Right ventricle myocardium inferior (tissue), 1 donor: ENCODE results near the gene FBXW9. TPM values are rescaled to one million over a fixed set of nuclear protein-coding genes. Genes with fewer than 3 reads are reported as not detected.
"Not testable (repeated sequence)": the region's sequence is repeated elsewhere in the genome, so short reads cannot be mapped to it uniquely, and the experiment has no call there.

Experiments used
- ATAC-seq: fragments of 200-7000 bp; cut with Tn5 transposase; one replicate; pipeline ENCODE4 v1.9.1; 2020; ENCODE audit warnings: mild to moderate bottlenecking, moderate library complexity
- DNase-seq: peaks from one replicate; pipeline ENCODE4 v3.0.0; 2021; ENCODE audit errors: missing footprints
- intact Hi-C: fragments of 100-400 bp; cut with DNase I; formaldehyde crosslinking; loops from one replicate; pipeline ENCODE4 v1.11.0; 2022
- long read RNA-seq: library from polyadenylated mRNA; unstranded; transcript quantifications from one replicate; pipeline ENCODE4 v2.0.0, GENCODE V29; 2021
- total RNA-seq: library from RNA; stranded (reverse); fragmentation: NEBNext Ultra II Directional; extraction: Animal tissue kit (Norgen Biotek cat#: 25700); gene quantifications from one replicate; pipeline ENCODE4 v1.2.1, GENCODE V29; 2021
- donor health status: DM: no; HTN: yes; CAD: no; lungs with severe emphysema.

The FBXW9 gene
- 1.7 TPM for total RNA-seq
- long read RNA-seq, transcript FBXW9-201 (10 exons, 1,738 nt): major isoform, 5 of 7 reads
- long read RNA-seq, partial matches to known transcripts: 0 of 7 reads
- long read RNA-seq, other reads (novel, unspliced or antisense): 2 of 7 reads

DNA sequence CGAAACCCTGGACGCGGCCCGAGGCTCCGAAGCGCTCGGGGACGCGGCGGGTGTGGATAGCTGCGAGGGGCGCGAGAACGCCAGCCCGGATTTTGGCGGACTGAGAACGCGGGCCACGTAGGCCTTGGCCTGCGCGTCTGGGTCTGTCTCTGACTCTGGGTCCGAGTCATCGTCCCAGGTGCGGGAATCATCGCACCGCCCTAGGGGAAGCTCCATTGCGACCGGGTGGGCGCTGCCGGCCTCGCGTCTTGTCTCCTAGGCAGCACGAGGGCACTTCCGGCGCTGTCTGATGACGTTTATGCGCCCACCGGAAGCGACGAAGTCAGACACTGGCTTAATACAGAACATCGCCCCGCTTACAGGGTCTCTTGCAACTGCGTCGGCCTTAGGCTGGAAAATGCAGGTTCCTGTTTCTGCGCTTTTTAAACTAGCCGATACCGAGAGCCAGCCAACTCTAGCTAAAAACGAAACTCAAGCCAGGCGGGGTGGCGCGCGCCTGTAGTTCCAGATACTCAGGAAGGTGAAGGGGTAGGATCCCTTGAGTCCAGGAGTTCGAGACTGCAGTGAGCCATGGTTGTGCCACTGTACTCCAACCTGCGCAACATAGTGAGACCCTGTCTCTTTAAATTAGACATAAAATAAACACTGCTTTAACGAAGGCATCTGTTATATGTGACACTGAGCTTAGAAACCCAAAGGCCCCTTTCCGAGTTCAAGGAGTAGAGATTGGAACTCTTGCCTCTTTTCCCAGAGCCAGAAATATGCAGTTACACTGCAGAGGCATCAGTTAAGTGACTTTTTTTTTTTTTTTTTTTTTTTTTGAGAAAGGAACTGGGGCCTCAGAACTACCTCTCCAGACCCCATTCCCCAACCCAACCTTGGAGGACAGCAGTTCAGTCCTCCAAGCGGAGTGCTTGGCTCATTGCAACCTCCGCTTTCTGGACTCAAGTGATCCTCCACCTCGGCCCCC lies at the start of gene FBXW9:
TSS of gene FBXW9 (minus strand) at position 266 of the 970 bp plus-strand sequence. CDS start at position 216, 50 bp downstream.
- peak; percentile 98 for DNase-seq

DNA sequence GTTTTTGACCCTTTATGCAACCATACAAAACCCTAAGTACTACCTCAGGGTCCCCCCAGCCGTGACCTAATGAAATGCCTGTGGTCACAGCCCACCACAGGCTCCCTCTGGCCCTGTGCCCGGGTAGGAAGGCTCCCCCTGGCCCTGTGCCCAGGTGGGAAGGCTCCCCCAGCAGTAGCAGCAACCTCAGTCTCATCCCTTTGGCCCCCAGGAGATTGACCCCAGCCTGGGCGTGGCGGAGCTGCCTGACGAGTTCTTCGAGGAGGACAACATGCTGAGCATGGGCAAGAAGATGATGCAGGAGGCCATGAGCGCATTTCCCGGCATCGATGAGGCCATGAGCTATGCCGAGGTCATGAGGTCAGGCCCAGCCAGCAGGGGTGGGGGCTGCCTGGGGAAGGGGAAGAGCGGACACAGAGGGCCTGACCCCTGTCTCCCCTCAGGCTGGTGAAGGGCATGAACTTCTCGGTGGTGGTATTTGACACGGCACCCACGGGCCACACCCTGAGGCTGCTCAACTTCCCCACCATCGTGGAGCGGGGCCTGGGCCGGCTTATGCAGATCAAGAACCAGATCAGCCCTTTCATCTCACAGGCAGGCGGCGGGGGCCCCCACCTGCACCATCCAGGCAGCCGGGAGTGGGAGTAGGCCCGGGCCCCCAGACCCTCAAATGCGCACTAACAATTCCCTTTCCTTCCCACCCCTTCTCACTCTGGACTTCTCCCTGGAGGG lies 48.9 kb upstream of the FBXW9 start:
- ATAC-seq: no peak
- DNase-seq: no peak
- intact Hi-C loops: no loop called here

More for the DNA sequence above, at the start of gene FBXW9:
- ATAC-seq: peak; percentile 94
- intact Hi-C loops: no loop called here

GRCh38 chr19:12737835-12738351 lies 41.5 kb upstream of the FBXW9 start:
- intact Hi-C loops: loop anchor here (2.0 kb wide), 1 partner anchor 53 kb away; the partner anchor contains the start of gene JUNB
- ATAC-seq: no peak
- DNase-seq: no peak

GRCh38 chr19:12736995-12737834 lies 40.8 kb upstream of the FBXW9 start, which contains the start of gene GET3:
Gene GET3, plus strand, starts transcription at chr19:12737497. Its CDS starts 9 bp downstream, at chr19:12737506.
- peak; percentile 91 for DNase-seq
- intact Hi-C loops: loop anchor here (2.0 kb wide), 1 partner anchor 54 kb away; the partner anchor contains the start of gene JUNB
- ATAC-seq: peak; percentile 94

GRCh38 chr19:12733369-12734214 lies 37.2 kb upstream of the FBXW9 start:
- intact Hi-C loops: loop anchor here (1.0 kb wide), 1 partner anchor 9 kb away; no protein-coding TSS in a partner anchor

DNA sequence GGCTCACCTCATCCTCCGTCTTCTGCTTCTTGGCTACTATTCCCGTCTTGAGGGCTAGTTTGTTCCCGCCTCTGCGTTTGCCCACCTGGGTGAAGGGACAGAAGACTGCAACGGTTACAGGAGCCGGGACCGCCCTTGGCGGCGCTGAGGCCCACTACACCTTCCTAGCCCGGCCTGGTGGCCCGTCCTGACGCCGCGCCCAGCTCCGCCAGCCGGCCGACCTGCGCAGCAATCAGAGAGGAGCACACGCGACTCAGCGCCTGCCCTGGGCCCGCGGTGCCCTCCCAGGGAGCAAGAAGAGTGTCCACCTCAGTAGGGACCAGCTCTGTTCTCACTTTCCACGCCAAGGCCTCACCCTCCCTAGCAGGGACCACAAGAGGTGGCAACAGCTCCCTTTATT lies 34.9 kb upstream of the FBXW9 start:
- intact Hi-C loops: no loop called here
- ATAC-seq (no peak), DNase-seq (no peak)

More at GRCh38 chr19:12733369-12734214, 37.2 kb upstream of the FBXW9 start:
- DNase-seq (no peak), ATAC-seq (no peak)

- intact Hi-C loops: no loop called here
- no peak for DNase-seq
- ATAC-seq: no peak
Measured at GRCh38 chr19:12730064-12730463, 33.6 kb upstream of the FBXW9 start.

GRCh38 chr19:12727745-12728433 lies 31.5 kb upstream of the FBXW9 start:
- no peak for ATAC-seq
- no peak for DNase-seq
- intact Hi-C loops: no loop called here

- intact Hi-C loops: no loop called here
- DNase-seq (no peak), ATAC-seq (no peak)
Measured at GRCh38 chr19:12726988-12727316, 30.5 kb upstream of the FBXW9 start.

GRCh38 chr19:12725612-12726011 lies 29.2 kb upstream of the FBXW9 start:
- DNase-seq, ATAC-seq, intact Hi-C loops: not testable (repeated sequence)

DNA sequence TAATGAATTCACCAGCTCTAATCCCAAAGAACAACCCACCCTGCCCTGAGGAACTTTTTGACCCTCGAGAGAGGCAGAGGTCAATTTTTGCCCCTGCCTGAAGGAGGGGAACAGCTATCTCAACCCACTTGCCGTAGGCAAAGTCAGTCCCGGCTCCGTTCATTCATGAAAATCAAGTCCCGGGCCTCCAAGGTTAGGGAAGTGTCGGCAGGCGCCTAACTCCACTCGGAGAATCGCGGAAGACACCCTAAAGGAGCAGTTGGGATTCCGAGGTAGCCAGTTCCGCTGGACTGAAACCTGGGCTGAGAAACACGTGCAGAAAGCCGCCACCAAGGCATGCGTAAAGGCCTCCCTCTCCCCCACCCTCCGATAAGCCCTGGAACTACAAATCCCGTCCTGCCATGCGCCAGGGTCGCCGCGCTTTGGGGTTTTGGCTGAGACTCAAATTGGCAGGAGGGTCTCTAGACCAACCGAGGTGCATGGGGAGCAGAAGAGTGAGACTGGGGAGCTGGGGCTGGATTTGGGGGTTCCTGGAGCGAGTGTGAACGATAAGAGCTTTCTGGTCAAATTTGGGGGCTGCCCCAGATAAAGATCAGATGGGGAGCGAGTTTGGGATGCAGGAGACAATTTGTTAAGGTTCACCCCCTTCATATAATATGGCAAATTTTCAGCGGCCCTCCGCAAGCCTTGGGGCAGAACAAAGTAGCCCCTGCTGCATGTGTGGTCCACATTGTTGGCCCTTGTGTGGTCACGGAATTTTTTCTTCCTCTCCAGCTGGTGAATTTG lies 27.4 kb upstream of the FBXW9 start, which contains the start of gene TNPO2:
TSS of gene TNPO2 (minus strand) at position 292 of the 786 bp plus-strand sequence. CDS start 2,955 bp downstream, outside the sequence.
- peak; percentile 45 for ATAC-seq
- intact Hi-C loops: loop anchor here (1.0 to 5.0 kb wide), 2 partner anchors 10 to 42 kb away; partner anchors contain the start of genes DHPS and TRIR
- no peak for DNase-seq

DNA sequence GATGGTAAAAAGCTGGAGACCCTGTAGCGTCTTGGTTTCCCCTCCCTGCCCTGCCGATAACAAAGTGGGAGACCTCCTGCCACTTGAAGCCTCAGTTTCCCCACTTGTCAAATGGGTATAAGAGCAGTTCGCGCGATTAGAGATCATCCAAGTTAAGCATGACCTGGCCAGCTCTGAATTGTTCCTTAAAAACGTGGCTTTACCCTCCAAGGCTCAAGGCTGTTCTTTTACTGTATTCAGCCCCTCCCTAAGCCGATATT lies 26.9 kb upstream of the FBXW9 start:
- intact Hi-C loops: loop anchor here (5.0 kb wide), 1 partner anchor 41 kb away; the partner anchor contains the start of gene DHPS
- ATAC-seq (no peak), DNase-seq (no peak)

GRCh38 chr19:12722566-12723380 lies 26.3 kb upstream of the FBXW9 start:
- intact Hi-C loops: loop anchor here (5.0 kb wide), 1 partner anchor 40 kb away; the partner anchor contains the start of gene DHPS
- DNase-seq (peak; percentile 98), ATAC-seq (peak; percentile 92)

DNA sequence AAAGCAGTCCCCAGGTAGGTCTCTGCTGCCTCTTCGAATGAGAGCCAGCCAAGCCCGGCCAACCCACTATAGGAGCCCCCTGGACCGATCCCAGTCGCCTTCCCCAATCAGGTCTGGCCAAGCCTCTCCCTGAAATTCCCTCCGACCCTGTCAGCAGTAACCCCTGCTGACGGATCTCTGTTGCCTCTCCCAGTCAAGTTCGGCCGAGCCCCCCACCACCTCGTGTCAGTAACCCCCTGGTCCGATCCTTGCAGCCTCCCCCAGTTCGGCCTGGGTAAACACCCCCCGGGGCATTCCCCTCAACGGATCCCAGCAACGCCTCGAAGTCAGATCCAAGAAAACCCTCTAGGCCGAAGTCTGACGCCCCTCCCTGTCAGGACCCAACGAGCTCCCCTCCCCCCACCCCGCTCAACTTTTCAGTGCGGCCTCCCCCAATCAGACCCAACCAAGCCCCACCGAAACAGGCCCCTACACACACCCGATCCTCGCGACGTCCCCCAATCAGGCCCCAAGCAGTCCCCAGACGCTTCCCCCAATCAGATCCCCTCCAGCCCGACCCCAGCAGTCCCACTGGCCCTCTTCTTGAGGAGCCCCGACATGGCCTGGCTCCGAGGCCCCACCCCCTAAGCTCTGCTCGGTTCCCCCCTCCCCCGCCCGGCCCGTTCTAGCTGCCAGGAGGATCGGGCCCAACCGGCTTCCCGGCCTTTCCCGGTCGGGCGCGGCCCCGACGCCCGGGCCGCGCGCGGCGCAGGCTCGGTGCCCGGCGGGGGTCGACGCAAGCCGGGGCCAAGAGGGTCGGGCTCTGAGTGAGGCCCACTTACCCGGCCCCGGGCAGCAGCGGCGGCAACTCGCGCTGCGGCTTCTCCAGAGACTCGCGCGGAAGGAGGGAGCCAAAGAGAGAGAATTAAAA lies 25.5 kb upstream of the FBXW9 start:
- peak; percentile 83 for DNase-seq
- intact Hi-C loops: loop anchor here (5.0 kb wide), 1 partner anchor 40 kb away; the partner anchor contains the start of gene DHPS

More for the DNA sequence above, 25.5 kb upstream of the FBXW9 start:
- peak; percentile 56 for ATAC-seq
